OCI-LY3 (cell line): ENCODE data around the gene ATG9B.

ENCODE experiments used
- CTCF ChIP-seq: fragments of 200-600, 300-600 bp; sonication (generic); IDR thresholded peaks from 2 replicates; pipeline ENCODE4 v1.5.1; 2014; ENCODE audit warnings: antibody characterized with exemption, low read length, low read depth
- EZH2phosphoT487 ChIP-seq: fragments of 200-600 bp; shearing (Covaris generic); IDR thresholded peaks from 2 replicates; pipeline ENCODE4 v1.6.1; 2018; ENCODE audit warnings: antibody characterized with exemption, mixed run types, low read depth

GRCh38 chr7:150997817-150998216, 26.5 kb downstream of the ATG9B start:
- TF ChIP-seq EZH2phosphoT487 (no peak), CTCF (no peak)
